ENCODE measurements around the gene METTL1.

DNA sequence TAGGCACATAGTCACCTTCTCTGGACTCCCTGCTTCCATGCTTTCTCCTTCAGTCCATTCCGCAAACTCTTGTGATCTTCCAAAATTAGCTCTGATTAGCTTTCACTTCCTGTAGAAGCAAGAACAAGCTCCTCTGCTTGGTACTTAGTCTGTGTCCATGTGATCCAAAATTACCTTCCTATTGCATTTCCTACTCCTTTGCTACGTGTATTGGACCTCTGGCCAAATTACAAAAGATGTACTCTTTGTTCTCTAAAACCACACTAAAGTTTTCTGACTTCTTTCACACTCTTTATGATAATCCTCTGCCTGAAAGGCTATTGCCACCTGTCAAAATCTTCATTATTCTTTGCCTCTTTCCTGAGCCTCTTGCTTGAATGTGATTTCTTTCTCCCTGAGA, 9.9 kb upstream of the METTL1 start:
- TF ChIP-seq, protein P1, sequence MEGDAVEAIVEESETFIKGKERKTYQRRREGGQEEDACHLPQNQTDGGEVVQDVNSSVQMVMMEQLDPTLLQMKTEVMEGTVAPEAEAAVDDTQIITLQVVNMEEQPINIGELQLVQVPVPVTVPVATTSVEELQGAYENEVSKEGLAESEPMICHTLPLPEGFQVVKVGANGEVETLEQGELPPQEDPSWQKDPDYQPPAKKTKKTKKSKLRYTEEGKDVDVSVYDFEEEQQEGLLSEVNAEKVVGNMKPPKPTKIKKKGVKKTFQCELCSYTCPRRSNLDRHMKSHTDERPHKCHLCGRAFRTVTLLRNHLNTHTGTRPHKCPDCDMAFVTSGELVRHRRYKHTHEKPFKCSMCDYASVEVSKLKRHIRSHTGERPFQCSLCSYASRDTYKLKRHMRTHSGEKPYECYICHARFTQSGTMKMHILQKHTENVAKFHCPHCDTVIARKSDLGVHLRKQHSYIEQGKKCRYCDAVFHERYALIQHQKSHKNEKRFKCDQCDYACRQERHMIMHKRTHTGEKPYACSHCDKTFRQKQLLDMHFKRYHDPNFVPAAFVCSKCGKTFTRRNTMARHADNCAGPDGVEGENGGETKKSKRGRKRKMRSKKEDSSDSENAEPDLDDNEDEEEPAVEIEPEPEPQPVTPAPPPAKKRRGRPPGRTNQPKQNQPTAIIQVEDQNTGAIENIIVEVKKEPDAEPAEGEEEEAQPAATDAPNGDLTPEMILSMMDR (conservative IDR thresholded peaks at IDR 0.05; ENCODE audit: low read depth in 2 of 2): no peak
- no peak for TF ChIP-seq EZH2 (IDR thresholded peaks at IDR 0.05; ENCODE audit: low read depth, unreplicated experiment)
- no peak for TF ChIP-seq EZH2phosphoT487 (IDR thresholded peaks at IDR 0.05; ENCODE audit: unreplicated experiment)
- TF ChIP-seq CREB1 (CRISPR knock-in tag; IDR thresholded peaks at IDR 0.05; ENCODE audit: low read depth): no peak
- TF ChIP-seq NANOG (IDR thresholded peaks at IDR 0.05; ENCODE audit: borderline replicate concordance): no peak
- no peak for TF ChIP-seq STAT1 (IDR thresholded peaks at IDR 0.05; ENCODE audit: unreplicated experiment)
- no peak for TF ChIP-seq POLR2AphosphoS5 (IDR thresholded peaks at IDR 0.05; ENCODE audit: low read depth)
- TF ChIP-seq, protein P2, sequence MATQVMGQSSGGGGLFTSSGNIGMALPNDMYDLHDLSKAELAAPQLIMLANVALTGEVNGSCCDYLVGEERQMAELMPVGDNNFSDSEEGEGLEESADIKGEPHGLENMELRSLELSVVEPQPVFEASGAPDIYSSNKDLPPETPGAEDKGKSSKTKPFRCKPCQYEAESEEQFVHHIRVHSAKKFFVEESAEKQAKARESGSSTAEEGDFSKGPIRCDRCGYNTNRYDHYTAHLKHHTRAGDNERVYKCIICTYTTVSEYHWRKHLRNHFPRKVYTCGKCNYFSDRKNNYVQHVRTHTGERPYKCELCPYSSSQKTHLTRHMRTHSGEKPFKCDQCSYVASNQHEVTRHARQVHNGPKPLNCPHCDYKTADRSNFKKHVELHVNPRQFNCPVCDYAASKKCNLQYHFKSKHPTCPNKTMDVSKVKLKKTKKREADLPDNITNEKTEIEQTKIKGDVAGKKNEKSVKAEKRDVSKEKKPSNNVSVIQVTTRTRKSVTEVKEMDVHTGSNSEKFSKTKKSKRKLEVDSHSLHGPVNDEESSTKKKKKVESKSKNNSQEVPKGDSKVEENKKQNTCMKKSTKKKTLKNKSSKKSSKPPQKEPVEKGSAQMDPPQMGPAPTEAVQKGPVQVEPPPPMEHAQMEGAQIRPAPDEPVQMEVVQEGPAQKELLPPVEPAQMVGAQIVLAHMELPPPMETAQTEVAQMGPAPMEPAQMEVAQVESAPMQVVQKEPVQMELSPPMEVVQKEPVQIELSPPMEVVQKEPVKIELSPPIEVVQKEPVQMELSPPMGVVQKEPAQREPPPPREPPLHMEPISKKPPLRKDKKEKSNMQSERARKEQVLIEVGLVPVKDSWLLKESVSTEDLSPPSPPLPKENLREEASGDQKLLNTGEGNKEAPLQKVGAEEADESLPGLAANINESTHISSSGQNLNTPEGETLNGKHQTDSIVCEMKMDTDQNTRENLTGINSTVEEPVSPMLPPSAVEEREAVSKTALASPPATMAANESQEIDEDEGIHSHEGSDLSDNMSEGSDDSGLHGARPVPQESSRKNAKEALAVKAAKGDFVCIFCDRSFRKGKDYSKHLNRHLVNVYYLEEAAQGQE (IDR thresholded peaks at IDR 0.05; ENCODE audit: unreplicated experiment): no peak
